ENCODE measurements around the gene CYP4F3.
"Not testable (repeated sequence)": the region's sequence is repeated elsewhere in the genome, so short reads cannot be mapped to it uniquely, and the experiment has no call there.

Gene CYP4F3

DNA sequence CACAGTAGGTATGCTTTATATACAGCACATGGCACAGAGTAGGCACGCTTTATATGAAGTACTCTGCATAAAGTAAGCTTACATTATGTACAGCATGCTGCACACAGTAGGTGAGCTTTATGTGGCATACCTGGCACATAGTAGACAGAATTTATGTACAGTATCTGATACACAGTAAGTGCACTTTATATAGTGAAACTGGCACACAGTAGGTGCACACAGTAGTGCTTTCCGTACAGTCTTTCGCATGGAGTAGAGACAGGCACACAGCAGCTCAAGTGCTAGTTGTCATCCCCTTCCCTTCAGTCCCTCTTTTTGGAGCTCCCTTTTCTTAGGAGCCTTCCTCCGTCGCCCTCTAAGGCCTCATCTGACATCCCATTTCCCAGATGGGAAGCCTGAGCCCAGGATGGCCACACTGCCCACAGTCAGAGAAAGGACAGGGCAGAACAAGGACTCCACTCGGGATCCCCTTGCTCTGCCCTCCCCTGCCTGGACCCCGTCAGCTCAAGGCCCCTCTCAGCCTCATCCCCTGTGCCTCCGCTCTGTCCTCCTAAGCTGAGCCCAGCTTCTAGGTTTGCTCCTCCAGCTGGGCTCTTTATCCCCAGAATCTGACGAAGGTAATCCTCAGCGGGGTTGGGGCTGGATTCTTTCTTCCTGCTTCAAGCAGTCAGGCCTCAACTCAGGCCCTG is 31.3 kb downstream of the CYP4F3 start:
- H3K4me1 Mint-ChIP-seq (ENCODE audit: low read depth): peaks cover 17% of the 10 kb centered on the region
- no peaks in the 10 kb centered on the region for H3K36me3 Mint-ChIP-seq (ENCODE audit: low read depth)
- H3K4me3 Mint-ChIP-seq: no peak overlapping the region
- H3K27me3 Mint-ChIP-seq: peaks cover 6% of the 10 kb centered on the region
- peaks cover 9% of the 10 kb centered on the region for H3K9me3 Mint-ChIP-seq
- H3K27ac Mint-ChIP-seq: no peak overlapping the region

DNA sequence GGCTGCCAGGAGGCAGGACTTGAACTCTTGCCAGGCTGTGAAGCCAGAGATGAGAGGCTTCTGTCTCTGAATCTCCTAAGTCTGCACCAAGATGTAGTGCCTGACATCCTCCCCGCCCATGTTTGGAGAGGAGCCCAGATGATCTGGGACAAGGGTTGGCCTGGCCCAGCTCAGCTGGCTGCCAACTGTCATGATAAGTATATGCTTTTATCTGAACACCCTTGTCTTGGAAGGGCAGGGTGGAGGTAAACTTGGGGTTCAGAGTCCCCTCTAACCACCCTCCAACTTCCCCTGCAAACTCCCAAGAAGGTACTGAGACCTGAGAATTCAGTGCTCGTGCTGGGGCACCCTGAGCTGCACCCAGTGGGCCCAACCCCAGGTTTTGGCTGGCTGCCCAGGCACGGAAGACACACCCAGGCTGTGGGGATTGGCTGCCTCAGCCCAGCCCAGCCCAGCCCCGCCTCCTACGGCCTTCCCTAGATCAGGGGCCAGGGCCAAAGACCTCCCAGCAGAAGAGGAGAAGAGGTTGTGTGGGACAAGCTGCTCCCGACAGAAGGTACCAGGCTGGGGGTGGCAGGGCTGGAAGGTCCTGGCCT is 32.0 kb downstream of the CYP4F3 start, which contains the start of gene CYP4F12:
TSS of gene CYP4F12 (plus strand) at position 508 of the 596 bp plus-strand sequence. CDS start 443 bp downstream, outside the sequence.
- no peaks in the 10 kb centered on the region for H3K36me3 Mint-ChIP-seq (ENCODE audit: low read depth)

DNA sequence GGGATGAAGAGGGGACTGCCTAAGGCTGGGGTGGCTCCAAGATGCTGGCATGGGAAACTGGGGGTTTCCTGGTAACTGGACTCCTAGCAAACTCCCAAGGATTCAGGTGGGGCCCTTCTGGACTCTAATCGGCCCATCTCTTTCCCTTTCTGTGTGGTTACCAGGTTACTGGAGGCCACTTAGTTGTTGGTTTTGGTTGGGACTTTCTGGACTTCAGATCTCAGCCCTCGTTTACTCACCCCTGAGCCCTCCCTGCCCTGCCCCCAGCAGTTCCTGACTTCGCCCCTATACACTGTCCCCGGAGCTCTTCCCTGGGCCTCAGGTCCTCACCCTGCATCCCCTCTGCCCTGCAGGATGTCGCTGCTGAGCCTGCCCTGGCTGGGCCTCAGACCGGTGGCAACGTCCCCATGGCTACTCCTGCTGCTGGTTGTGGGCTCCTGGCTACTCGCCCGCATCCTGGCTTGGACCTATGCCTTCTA is 32.5 kb downstream of the CYP4F3 start:
- Mint-ChIP-seq H3K27me3 (peaks cover 6% of the 10 kb centered on the region), H3K36me3 (ENCODE audit: low read depth) (peaks cover 4% of the 10 kb centered on the region), H3K27ac (no peak overlapping the region), H3K4me1 (ENCODE audit: low read depth) (peaks cover 17% of the 10 kb centered on the region), H3K4me3 (no peak overlapping the region), H3K9me3 (peaks cover 13% of the 10 kb centered on the region)

More for the DNA sequence above, 32.0 kb downstream of the CYP4F3 start, which contains the start of gene CYP4F12:
- Mint-ChIP-seq H3K9me3 (peaks cover 9% of the 10 kb centered on the region), H3K27ac (no peak within 1 kb of the TSS), H3K27me3 (peaks cover 6% of the 10 kb centered on the region), H3K4me3 (no peak within 1 kb of the TSS), H3K4me1 (ENCODE audit: low read depth) (peaks cover 17% of the 10 kb centered on the region)

DNA sequence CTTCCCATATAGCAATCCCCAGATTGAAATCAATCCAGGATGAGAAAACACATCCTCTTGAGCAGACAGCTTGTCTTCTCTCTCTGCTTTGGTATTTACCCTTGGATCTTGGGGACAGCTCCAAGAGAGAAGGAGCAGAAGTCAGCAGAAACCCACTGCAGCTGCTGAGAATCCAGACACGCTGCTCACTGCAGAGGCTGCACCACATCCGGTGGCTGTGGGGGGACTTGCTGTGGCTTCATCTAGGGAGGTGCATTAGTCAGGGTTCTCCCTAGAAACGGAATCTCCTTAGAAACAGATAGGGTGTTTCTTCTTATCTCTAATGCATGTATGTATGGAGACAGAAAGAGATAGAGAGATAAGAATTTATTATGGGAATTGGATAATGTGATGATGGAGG is 34.9 kb downstream of the CYP4F3 start:
- Mint-ChIP-seq H3K27me3 (no peaks in the 10 kb centered on the region), H3K4me1 (ENCODE audit: low read depth) (peaks cover 17% of the 10 kb centered on the region), H3K9me3 (peaks cover 13% of the 10 kb centered on the region), H3K27ac (no peak overlapping the region), H3K36me3 (ENCODE audit: low read depth) (peaks cover 4% of the 10 kb centered on the region), H3K4me3 (no peak overlapping the region)

DNA sequence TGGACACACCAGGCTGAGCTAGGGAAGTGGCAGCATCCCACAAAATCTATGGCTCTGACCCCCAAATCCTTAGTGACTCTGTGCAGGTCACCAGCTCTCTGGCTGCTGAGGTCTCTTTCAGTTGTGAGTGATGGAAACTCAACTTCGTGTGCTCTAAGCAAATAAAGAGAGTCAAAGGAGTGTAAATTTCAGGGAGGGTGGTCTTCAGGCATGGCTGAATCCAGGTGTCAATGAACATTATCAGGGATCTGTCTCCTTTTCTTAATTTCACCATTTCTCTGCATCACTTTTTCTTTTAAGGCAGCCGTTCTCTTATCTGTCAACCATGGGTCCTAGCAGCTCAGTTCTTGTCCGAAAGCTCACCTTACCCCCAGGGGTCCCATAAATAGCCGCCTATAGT is 38.4 kb downstream of the CYP4F3 start:
- Mint-ChIP-seq H3K4me3 (no peak overlapping the region), H3K36me3 (ENCODE audit: low read depth) (peaks cover 4% of the 10 kb centered on the region), H3K4me1 (ENCODE audit: low read depth) (peaks cover 4% of the 10 kb centered on the region), H3K27me3 (peaks cover 12% of the 10 kb centered on the region), H3K27ac (no peak overlapping the region), H3K9me3 (peaks cover 13% of the 10 kb centered on the region)

DNA sequence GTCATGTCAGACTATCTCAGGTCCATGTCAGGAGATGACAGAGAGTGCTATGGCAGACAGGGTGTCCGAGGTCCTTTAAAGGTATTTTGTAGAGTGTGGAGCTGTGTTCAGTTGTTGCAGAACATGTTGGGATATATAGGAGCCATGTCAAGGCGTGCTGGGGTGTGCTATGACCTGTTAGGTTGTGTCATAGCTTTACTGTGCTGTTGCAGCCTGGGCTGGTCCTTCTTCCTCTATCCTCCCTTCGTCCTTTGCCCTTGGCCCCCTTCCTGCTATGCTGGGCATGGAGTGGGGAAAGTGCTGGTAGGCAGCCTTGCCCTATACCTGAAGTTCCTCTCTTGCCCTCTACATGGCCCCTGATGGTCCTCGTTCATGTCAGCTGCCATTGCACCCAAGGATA is 39.2 kb downstream of the CYP4F3 start:
- H3K36me3 Mint-ChIP-seq (ENCODE audit: low read depth); H3K9me3 Mint-ChIP-seq; H3K4me3 Mint-ChIP-seq; H3K27ac Mint-ChIP-seq; H3K4me1 Mint-ChIP-seq (ENCODE audit: low read depth): not testable (repeated sequence)
- H3K27me3 Mint-ChIP-seq: peaks cover 16% of the 10 kb centered on the region

DNA sequence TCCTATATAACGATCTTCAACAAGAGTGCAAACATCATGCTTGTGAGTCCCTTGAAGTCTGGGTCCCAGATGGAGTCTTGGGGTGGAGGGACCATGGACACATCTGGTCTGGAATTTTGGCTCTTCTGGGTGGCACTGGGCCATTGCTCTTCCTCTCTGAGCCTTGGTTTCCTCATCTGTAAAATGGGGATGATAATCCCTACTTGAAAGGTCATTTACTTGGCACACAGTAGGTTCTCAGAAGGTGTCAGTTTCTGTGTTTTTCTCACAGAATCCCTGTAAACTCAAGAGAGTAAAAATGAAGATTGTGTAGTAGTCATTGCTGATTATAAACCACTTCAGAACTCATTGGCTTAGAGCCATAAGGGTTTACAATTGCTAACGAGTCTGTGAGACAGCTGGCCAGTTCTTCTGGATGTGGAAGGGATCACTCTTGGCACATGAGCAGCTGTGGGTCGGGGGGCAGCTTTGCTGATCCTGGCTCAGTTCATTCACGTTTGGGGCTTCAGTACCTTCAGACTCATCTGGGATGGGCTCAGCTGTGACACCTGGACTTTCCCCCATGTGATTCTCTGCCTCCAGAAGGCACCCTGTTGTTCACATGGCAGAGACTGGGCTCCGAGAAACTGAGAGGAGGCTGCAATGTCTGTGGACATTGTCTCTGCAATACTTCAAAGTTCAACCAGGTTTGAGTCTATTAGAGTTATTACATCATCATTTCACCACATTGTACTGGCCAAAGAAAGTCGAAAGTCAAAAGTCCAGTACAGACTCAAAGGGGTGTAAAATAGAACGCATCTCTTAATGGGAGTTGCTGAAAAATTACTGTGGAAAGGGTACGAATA is 40.0 kb downstream of the CYP4F3 start:
- Mint-ChIP-seq H3K9me3 (peaks cover 8% of the 10 kb centered on the region), H3K36me3 (ENCODE audit: low read depth) (peaks cover 4% of the 10 kb centered on the region), H3K4me3 (no peak overlapping the region), H3K4me1 (ENCODE audit: low read depth) (no peaks in the 10 kb centered on the region), H3K27me3 (peaks cover 19% of the 10 kb centered on the region), H3K27ac (no peak overlapping the region)

DNA sequence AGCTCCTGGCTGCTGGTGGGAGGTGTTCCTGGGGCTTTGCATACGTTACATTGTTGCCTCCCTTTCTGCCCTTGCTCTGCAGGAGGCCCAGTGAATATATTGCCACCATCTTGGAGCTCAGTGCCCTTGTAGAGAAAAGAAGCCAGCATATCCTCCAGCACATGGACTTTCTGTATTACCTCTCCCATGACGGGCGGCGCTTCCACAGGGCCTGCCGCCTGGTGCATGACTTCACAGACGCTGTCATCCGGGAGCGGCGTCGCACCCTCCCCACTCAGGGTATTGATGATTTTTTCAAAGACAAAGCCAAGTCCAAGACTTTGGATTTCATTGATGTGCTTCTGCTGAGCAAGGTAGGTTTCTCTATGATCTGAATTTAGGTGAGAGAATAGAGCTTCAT is 42.7 kb downstream of the CYP4F3 start:
- Mint-ChIP-seq H3K4me3 (no peak overlapping the region), H3K36me3 (ENCODE audit: low read depth) (no peaks in the 10 kb centered on the region), H3K27me3 (peaks cover 27% of the 10 kb centered on the region), H3K27ac (no peak overlapping the region), H3K9me3 (no peaks in the 10 kb centered on the region), H3K4me1 (ENCODE audit: low read depth) (no peaks in the 10 kb centered on the region)

DNA sequence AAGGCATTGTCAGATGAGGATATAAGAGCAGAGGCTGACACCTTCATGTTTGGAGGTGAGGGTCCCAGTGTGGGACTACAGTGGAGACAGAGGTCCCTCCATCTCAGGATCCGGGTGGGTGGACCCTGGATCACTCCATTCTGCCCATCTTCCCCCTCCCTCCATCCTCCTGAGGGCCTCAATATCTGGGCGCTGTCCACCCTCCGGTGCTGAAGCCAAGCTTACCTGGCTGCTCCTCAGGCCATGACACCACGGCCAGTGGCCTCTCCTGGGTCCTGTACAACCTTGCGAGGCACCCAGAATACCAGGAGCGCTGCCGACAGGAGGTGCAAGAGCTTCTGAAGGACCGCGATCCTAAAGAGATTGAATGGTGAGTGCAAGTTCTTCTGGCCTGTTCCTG is 44.1 kb downstream of the CYP4F3 start:
- Mint-ChIP-seq H3K4me3 (no peak overlapping the region), H3K9me3 (no peaks in the 10 kb centered on the region), H3K4me1 (ENCODE audit: low read depth) (no peaks in the 10 kb centered on the region), H3K36me3 (ENCODE audit: low read depth) (no peaks in the 10 kb centered on the region), H3K27ac (no peak overlapping the region), H3K27me3 (peaks cover 27% of the 10 kb centered on the region)

DNA sequence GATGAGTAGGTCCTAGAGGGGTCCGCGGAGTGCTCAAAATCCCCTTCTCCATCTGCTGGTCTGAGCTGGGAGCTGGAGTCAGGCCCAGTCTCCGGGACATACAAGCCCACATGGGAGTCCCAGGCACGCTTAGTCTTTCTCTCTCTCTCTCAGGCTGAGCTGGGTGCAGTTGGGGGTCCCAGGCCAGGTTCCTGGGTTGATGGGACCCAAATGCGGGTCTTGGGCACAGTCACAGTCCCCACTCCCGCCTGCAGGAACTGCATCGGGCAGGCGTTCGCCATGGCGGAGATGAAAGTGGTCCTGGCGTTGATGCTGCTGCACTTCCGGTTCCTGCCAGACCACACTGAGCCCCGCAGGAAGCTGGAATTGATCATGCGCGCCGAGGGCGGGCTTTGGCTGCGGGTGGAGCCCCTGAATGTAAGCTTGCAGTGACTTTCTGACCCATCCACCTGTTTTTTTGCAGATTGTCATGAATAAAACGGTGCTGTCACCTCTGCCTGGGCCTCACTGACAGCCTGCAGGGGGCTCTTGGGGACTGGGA is 56.0 kb downstream of the CYP4F3 start:
- Mint-ChIP-seq H3K4me3 (no peak overlapping the region), H3K36me3 (ENCODE audit: low read depth) (no peaks in the 10 kb centered on the region), H3K4me1 (ENCODE audit: low read depth) (no peaks in the 10 kb centered on the region), H3K9me3 (no peaks in the 10 kb centered on the region), H3K27ac (no peak overlapping the region), H3K27me3 (peaks cover 45% of the 10 kb centered on the region)

DNA sequence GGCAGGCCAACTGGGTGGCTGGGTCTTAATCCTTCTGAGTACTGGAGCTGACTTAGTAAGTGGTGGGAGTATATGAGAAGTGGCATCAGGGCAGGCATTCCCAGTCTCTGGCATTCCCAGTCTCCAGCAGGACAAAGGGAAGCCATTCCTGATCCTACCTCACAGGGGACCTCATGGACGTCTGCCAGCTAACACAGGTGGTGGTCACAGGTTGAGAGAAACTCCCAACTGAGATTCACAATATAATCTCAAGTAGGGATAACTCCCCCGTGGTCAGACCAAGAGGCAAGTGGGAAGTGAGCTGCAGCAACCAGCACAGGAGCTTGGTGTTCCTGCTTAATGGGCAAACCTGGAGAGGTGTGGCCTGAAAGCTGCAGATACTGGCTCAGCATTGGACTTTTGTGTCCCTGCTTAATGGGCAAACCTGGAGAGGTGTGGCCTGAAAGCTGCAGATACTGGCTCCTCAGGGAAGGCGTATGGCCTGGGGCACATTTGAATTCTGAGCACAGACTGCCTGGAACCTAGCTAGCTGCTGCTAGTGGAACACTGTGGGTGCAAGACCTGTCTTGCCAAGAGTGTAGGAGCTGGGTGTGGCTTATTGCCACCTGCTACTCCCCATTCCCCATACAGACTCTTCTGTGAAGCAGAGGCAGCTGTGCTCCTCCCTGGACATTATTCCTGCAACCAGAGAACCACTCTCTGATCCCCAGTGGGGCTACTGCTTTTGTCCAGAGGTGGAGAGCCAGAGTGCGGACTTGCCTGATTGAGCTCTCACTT is 61.2 kb downstream of the CYP4F3 start:
- H3K27ac Mint-ChIP-seq: no peak overlapping the region
- no peaks in the 10 kb centered on the region for H3K36me3 Mint-ChIP-seq (ENCODE audit: low read depth)
- peaks cover 46% of the 10 kb centered on the region for H3K27me3 Mint-ChIP-seq
- no peak overlapping the region for H3K4me3 Mint-ChIP-seq
- H3K4me1 Mint-ChIP-seq (ENCODE audit: low read depth): no peaks in the 10 kb centered on the region
- peaks cover 5% of the 10 kb centered on the region for H3K9me3 Mint-ChIP-seq

DNA sequence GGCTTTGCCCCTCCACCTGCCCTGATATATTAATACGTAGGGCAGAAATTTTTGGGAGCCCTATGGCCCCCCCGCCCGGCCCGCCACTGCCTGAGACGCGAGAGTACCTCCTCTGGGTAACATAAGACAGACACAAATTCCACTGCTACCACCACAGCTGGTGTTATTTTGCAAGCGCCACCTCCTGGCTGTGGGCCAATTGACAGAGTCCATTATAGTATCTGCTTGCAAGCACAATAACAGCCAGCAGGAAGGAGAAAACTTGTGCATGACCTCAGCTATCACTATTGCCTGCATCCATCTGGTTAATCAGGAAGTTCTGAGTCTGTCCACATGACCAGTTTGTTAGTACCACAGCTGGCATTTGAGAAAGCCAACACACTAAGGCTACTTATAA is 61.8 kb downstream of the CYP4F3 start:
- no peak overlapping the region for H3K27ac Mint-ChIP-seq
- peaks cover 5% of the 10 kb centered on the region for H3K9me3 Mint-ChIP-seq
- no peaks in the 10 kb centered on the region for H3K36me3 Mint-ChIP-seq (ENCODE audit: low read depth)
- no peak overlapping the region for H3K4me3 Mint-ChIP-seq
- H3K27me3 Mint-ChIP-seq: peaks cover 40% of the 10 kb centered on the region
- H3K4me1 Mint-ChIP-seq (ENCODE audit: low read depth): no peaks in the 10 kb centered on the region
